Skeletal muscle tissue (tissue), 5 donors: ENCODE results near the gene S100A11. TPM values are rescaled to one million over a fixed set of nuclear protein-coding genes. Genes with fewer than 3 reads are reported as not detected.
A peak's percentile ranks its signal among the peaks of the same experiment; 100 is the strongest.

ENCODE experiments used
- H3K27ac ChIP-seq: one replicate; pipeline ENCODE4 v1.7.0; 2013; ENCODE audit warnings: mild to moderate bottlenecking, low read depth, low read length, inconsistent platforms
- H3K27me3 ChIP-seq, 3 donors: one replicate each; pipeline ENCODE4 v1.7.0; 2013; ENCODE audit warnings: low read length in 3 of 3; ENCODE audit not compliant: control insufficient read depth in 3 of 3, insufficient read depth in 3 of 3
- H3K36me3 ChIP-seq, 3 donors: one replicate each; pipeline ENCODE4 v1.7.0; 2013; ENCODE audit warnings: low read length in 3 of 3; ENCODE audit not compliant: control insufficient read depth in 3 of 3, insufficient read depth in 3 of 3
- H3K4me1 ChIP-seq, 3 donors: one replicate each; pipeline ENCODE4 v1.7.0; 2013; ENCODE audit warnings: low read length in 3 of 3, mild to moderate bottlenecking in 3 of 3; ENCODE audit not compliant: control insufficient read depth in 3 of 3, insufficient read depth in 3 of 3
- H3K4me3 ChIP-seq, 3 donors: one replicate each; pipeline ENCODE4 v1.7.0; 2013; ENCODE audit warnings: low read length in 3 of 3
- H3K9ac ChIP-seq, 3 donors: one replicate each; pipeline ENCODE4 v1.7.0; 2013; ENCODE audit warnings: low read length in 3 of 3, mild to moderate bottlenecking in 3 of 3, moderate library complexity in 2 of 3, low read depth in 1 of 3
- H3K9me3 ChIP-seq, 3 donors: one replicate each; pipeline ENCODE4 v1.7.0; 2013; ENCODE audit warnings: low read length in 3 of 3; ENCODE audit not compliant: control insufficient read depth in 3 of 3
- small RNA-seq: library from RNA; depleted of rRNA; stranded (forward); fragments of <200 nt; gene quantifications from one replicate; pipeline ENCODE3, GENCODE V24; 2014
- total RNA-seq: library from RNA; depleted of rRNA; stranded (reverse); fragments of >200 nt; gene quantifications from one replicate; pipeline ENCODE4 v1.2.3, GENCODE V29; 2014
- donor health status: Osteomylitis.

S100A11 gene
- total RNA-seq, 1 donor from 2014 or later = 10.4 TPM

- H3K36me3 ChIP-seq = peaks cover 7 to 17% (median 8%) of the 10 kb centered on the region in 3 donors
- H3K4me3 ChIP-seq = peak overlapping the region in 1 of 3 donors; percentile 7
- peak overlapping the region in 2 of 3 donors; percentile 7 to 8 for H3K9ac ChIP-seq
- peaks cover 0 to 19% (median 0%) of the 10 kb centered on the region in 3 donors for H3K27me3 ChIP-seq
- peak overlapping the region; percentile 55 for H3K27ac ChIP-seq
- no peaks in the 10 kb centered on the region for H3K9me3 ChIP-seq
- H3K4me1 ChIP-seq = peaks cover 37 to 60% (median 54%) of the 10 kb centered on the region in 3 donors
Measured at GRCh38 chr1:151989211-151989862, 47.5 kb downstream of the S100A11 start.

- Histone ChIP-seq H3K36me3 (peaks cover 8 to 26% (median 15%) of the 10 kb centered on the region in 3 donors), H3K27me3 (peaks cover 0 to 14% (median 0%) of the 10 kb centered on the region in 3 donors), H3K27ac (peak overlapping the region; percentile 55), H3K9me3 (no peaks in the 10 kb centered on the region), H3K4me3 (peak overlapping the region in 1 of 3 donors; percentile 12), H3K4me1 (peaks cover 32 to 55% (median 54%) of the 10 kb centered on the region in 3 donors), H3K9ac (no peak overlapping the region)
Measured at GRCh38 chr1:151988405-151988923, 48.3 kb downstream of the S100A11 start.

GRCh38 chr1:151986501-151987190 is 50.2 kb downstream of the S100A11 start:
- Histone ChIP-seq H3K27ac (no peak overlapping the region), H3K4me1 (peaks cover 20 to 40% (median 36%) of the 10 kb centered on the region in 3 donors), H3K36me3 (peaks cover 8 to 32% (median 22%) of the 10 kb centered on the region in 3 donors), H3K9me3 (no peaks in the 10 kb centered on the region), H3K27me3 (no peaks in the 10 kb centered on the region), H3K4me3 (no peak overlapping the region), H3K9ac (no peak overlapping the region)

GRCh38 chr1:151985768-151986167 is 51.0 kb downstream of the S100A11 start:
- Histone ChIP-seq H3K9ac (no peak overlapping the region), H3K27me3 (no peaks in the 10 kb centered on the region), H3K4me3 (no peak overlapping the region), H3K4me1 (peaks cover 23 to 42% (median 33%) of the 10 kb centered on the region in 3 donors), H3K9me3 (no peaks in the 10 kb centered on the region), H3K27ac (no peak overlapping the region), H3K36me3 (peaks cover 8 to 32% (median 22%) of the 10 kb centered on the region in 3 donors)

- H3K27ac ChIP-seq = no peak overlapping the region
- H3K9me3 ChIP-seq = no peaks in the 10 kb centered on the region
- H3K4me3 ChIP-seq = no peak overlapping the region
- no peaks in the 10 kb centered on the region for H3K27me3 ChIP-seq
- H3K36me3 ChIP-seq = peaks cover 8 to 32% (median 22%) of the 10 kb centered on the region in 3 donors
- H3K4me1 ChIP-seq = peaks cover 24 to 43% (median 30%) of the 10 kb centered on the region in 3 donors
- H3K9ac ChIP-seq = no peak overlapping the region
Measured at GRCh38 chr1:151985270-151985669, 51.5 kb downstream of the S100A11 start.

- Histone ChIP-seq H3K27me3 (no peaks in the 10 kb centered on the region), H3K4me3 (no peak overlapping the region), H3K36me3 (peaks cover 8 to 32% (median 22%) of the 10 kb centered on the region in 3 donors), H3K9me3 (no peaks in the 10 kb centered on the region), H3K4me1 (peaks cover 16 to 38% (median 27%) of the 10 kb centered on the region in 3 donors), H3K9ac (no peak overlapping the region), H3K27ac (no peak overlapping the region)
Measured at GRCh38 chr1:151984313-151984956, 52.4 kb downstream of the S100A11 start.

Small RNA genes within 50 kb of the gene (small RNA-seq; reads per million reads assigned to genes)
- not detected for gene SPTLC1P4

Other genes starting within 250 kb of the S100A11 start
- gene TDRKH, start 246.5 kb downstream of the S100A11 start, total RNA-seq = 4.7 TPM
- under 0.01 TPM for gene LINGO4, start 231.6 kb downstream of the S100A11 start, total RNA-seq
- 8.9 TPM for gene RORC, start 205.2 kb downstream of the S100A11 start, total RNA-seq
- gene C2CD4D, start 197.2 kb downstream of the S100A11 start, total RNA-seq = not detected
- not detected for gene THEM5, start 183.3 kb downstream of the S100A11 start, total RNA-seq
- 8.4 TPM for gene THEM4, start 127.5 kb downstream of the S100A11 start, total RNA-seq
- 43.8 TPM for gene S100A10, start 43.1 kb downstream of the S100A11 start, total RNA-seq
- gene TCHHL1, start 52.1 kb upstream of the S100A11 start, total RNA-seq = not detected
- not detected for gene TCHH, start 78.4 kb upstream of the S100A11 start, total RNA-seq
- gene RPTN, start 122.2 kb upstream of the S100A11 start, total RNA-seq = not detected
- gene HRNR, start 187.2 kb upstream of the S100A11 start, total RNA-seq = not detected